SK-N-SH (cell line): ENCODE data around the gene KCNQ2. TPM values are rescaled to one million over a fixed set of nuclear protein-coding genes. Genes with fewer than 3 reads are reported as not detected.

Experiments used
- CTCF ChIA-PET: fragments of 300-600, 350-600 bp; formaldehyde crosslinking; extraction: SDS; loops from one replicate; lab custom pipeline; 2021; lab: Yijun Ruan, JAX
- POLR2A ChIA-PET: fragments of 350-600 bp; sonication (Branson Sonifier 250); formaldehyde crosslinking; extraction: SDS; loops from one replicate; lab custom pipeline; 2020; ENCODE audit warnings: antibody characterized with exemption, inconsistent platforms; lab: Yijun Ruan, JAX
- DNase-seq: peaks from one replicate; pipeline ENCODE4 v3.0.0; 2012
- H2AFZ ChIP-seq: fragments of 200-600 bp; sonication (generic); 2 replicates; pipeline ENCODE4 v1.8.1; 2016; ENCODE audit warnings: antibody characterized with exemption, mild to moderate bottlenecking, low read depth
- H3F3A ChIP-seq: fragments of 200-600 bp; sonication (generic); replicated peaks from 2 replicates; pipeline ENCODE3; 2016; ENCODE audit warnings: antibody characterized with exemption, mild to moderate bottlenecking; ENCODE audit not compliant: insufficient read depth
- H3K27ac ChIP-seq, 2 experiments: fragments of 200-500 bp in 1 of 2; fragments of 200-600 bp in 1 of 2; sonication (Bioruptor generic) in 1 of 2; sonication (generic), shearing (Covaris generic) in 1 of 2; 2 replicates each; pipeline versions ENCODE4 v1.5.1 to v1.6.1; 2014 to 2016; ENCODE audit warnings: low read depth in 2 of 2, inconsistent platforms in 1 of 2, low read length in 1 of 2, mild to moderate bottlenecking in 1 of 2, mixed read lengths in 1 of 2
- H3K27me3 ChIP-seq: fragments of 200-600 bp; sonication (generic), shearing (Covaris generic); 2 replicates; pipeline ENCODE4 v1.6.1; 2016; ENCODE audit warnings: mixed run types; ENCODE audit not compliant: insufficient read depth
- H3K36me3 ChIP-seq, 2 experiments: fragments of 200-500 bp in 1 of 2; fragments of 200-600 bp in 1 of 2; sonication (Bioruptor generic) in 1 of 2; sonication (generic) in 1 of 2; replicated peaks in 1 of 2; 2 replicates each; pipeline versions ENCODE3 to v1.5.1; 2014 to 2016; ENCODE audit warnings: low read length in 1 of 2, mild to moderate bottlenecking in 1 of 2; ENCODE audit not compliant: insufficient read depth in 2 of 2, control insufficient read depth in 1 of 2
- H3K4me1 ChIP-seq, 2 experiments: fragments of 200-500 bp in 1 of 2; fragments of 200-600 bp in 1 of 2; sonication (Bioruptor generic) in 1 of 2; sonication (generic), shearing (Covaris generic) in 1 of 2; 2 replicates each; pipeline versions ENCODE4 v1.5.1 to v1.6.1; 2014 to 2016; ENCODE audit warnings: low read depth in 1 of 2, low read length in 1 of 2, mixed run types in 1 of 2; ENCODE audit not compliant: insufficient read depth in 2 of 2, control insufficient read depth in 1 of 2
- H3K4me2 ChIP-seq: fragments of 200-600 bp; sonication (generic), shearing (Covaris generic); 2 replicates; pipeline ENCODE4 v1.6.1; 2017; ENCODE audit warnings: mixed run types
- H3K4me3 ChIP-seq, 2 experiments: fragments of 200-500 bp in 1 of 2; fragments of 200-600 bp in 1 of 2; sonication (Bioruptor generic) in 1 of 2; sonication (generic), shearing (Covaris generic) in 1 of 2; 2 replicates each; pipeline versions ENCODE4 v1.5.1 to v1.8.1; 2014 to 2016; ENCODE audit warnings: low read depth in 2 of 2, inconsistent platforms in 1 of 2, low read length in 1 of 2, mild to moderate bottlenecking in 1 of 2, mixed read lengths in 1 of 2, moderate library complexity in 1 of 2
- H3K79me2 ChIP-seq: fragments of 200-600 bp; sonication (generic); 2 replicates; pipeline ENCODE4 v1.8.1; 2017; ENCODE audit warnings: mild to moderate bottlenecking; ENCODE audit not compliant: insufficient read depth
- H3K9ac ChIP-seq: fragments of 200-600 bp; sonication (generic); 2 replicates; pipeline ENCODE4 v1.6.1; 2017; ENCODE audit warnings: mixed run types
- H3K9me2 ChIP-seq: fragments of 200-600 bp; sonication (generic); 2 replicates; pipeline ENCODE4 v1.6.1; 2017; ENCODE audit warnings: mixed run types
- H3K9me3 ChIP-seq: fragments of 200-600 bp; sonication (generic); 2 replicates; pipeline ENCODE4 v1.6.1; 2017; ENCODE audit warnings: mixed run types, mild to moderate bottlenecking, moderate library complexity
- H4K20me1 ChIP-seq: fragments of 200-600 bp; sonication (generic); 2 replicates; pipeline ENCODE4 v1.6.1; 2017; ENCODE audit warnings: mild to moderate bottlenecking, mixed run types; ENCODE audit not compliant: insufficient read depth
- CHD2 ChIP-seq: fragments of 150-350 bp; IDR thresholded peaks from 2 replicates; pipeline ENCODE4 v1.6.1; 2018; ENCODE audit warnings: low read length; ENCODE audit not compliant: partially characterized antibody
- CTCF ChIP-seq: fragments of 200-600 bp; sonication (generic); IDR thresholded peaks from 2 replicates; pipeline ENCODE4 v1.6.1; 2017; ENCODE audit warnings: antibody characterized with exemption, mild to moderate bottlenecking, moderate library complexity
- EP300 ChIP-seq, 2 experiments: IDR thresholded peaks; 2 replicates each; pipeline versions ENCODE4 v1.4.0 to v1.6.1; 2012; ENCODE audit warnings: borderline replicate concordance in 1 of 2, low read depth in 1 of 2, low read length in 1 of 2
- FOXJ3 ChIP-seq: sonication (generic); formaldehyde crosslinking; IDR thresholded peaks from 2 replicates; pipeline ENCODE4 v1.5.1; 2020; ENCODE audit warnings: mild to moderate bottlenecking, missing genetic modification reagents
- GATA2 ChIP-seq: sonication (generic); formaldehyde crosslinking; IDR thresholded peaks from 2 replicates; pipeline ENCODE4 v1.5.0; 2020; ENCODE audit warnings: mild to moderate bottlenecking, missing genetic modification reagents
- MAX ChIP-seq: IDR thresholded peaks from 2 replicates; pipeline ENCODE4 v1.4.0; 2012; ENCODE audit warnings: low read depth
- MXI1 ChIP-seq: IDR thresholded peaks from 2 replicates; pipeline ENCODE4 v1.6.1; 2012; ENCODE audit warnings: mild to moderate bottlenecking, low read depth, low read length, improper control_type of control experiment
- NRF1 ChIP-seq: IDR thresholded peaks from 2 replicates; pipeline ENCODE4 v1.6.1; 2012; ENCODE audit warnings: low read depth, mild to moderate bottlenecking, low read length
- RAD21 ChIP-seq: IDR thresholded peaks from 2 replicates; pipeline ENCODE4 v1.6.1; 2012; ENCODE audit warnings: mild to moderate bottlenecking, low read length
- RCOR1 ChIP-seq: fragments of 150-350 bp; IDR thresholded peaks from 2 replicates; pipeline ENCODE4 v1.6.1; 2017; ENCODE audit warnings: antibody characterized with exemption, low read length
- RFX5 ChIP-seq: IDR thresholded peaks from 2 replicates; pipeline ENCODE4 v1.6.1; 2012; ENCODE audit warnings: mild to moderate bottlenecking, improper control_type of control experiment, low read length
- RXRA ChIP-seq: IDR thresholded peaks from 2 replicates; pipeline ENCODE4 v1.4.0; 2012; ENCODE audit warnings: low read depth, mild to moderate bottlenecking, borderline replicate concordance
- SMC3 ChIP-seq: IDR thresholded peaks from 2 replicates; pipeline ENCODE4 v1.6.1; 2012; ENCODE audit warnings: low read depth, low read length, improper control_type of control experiment
- TAF1 ChIP-seq: IDR thresholded peaks from 2 replicates; pipeline ENCODE4 v1.6.1; 2012; ENCODE audit warnings: low read depth, mild to moderate bottlenecking, low read length, moderate library complexity, borderline replicate concordance
- TCF12 ChIP-seq: IDR thresholded peaks from 2 replicates; pipeline ENCODE4 v1.4.0; 2012
- TEAD4 ChIP-seq: IDR thresholded peaks from 2 replicates; pipeline ENCODE4 v1.4.0; 2012; ENCODE audit warnings: mild to moderate bottlenecking, borderline replicate concordance; ENCODE audit not compliant: insufficient read depth
- WGBS: methylation state at CpG from one replicate; pipeline ENCODE4 v1.1.6; 2017; ENCODE audit warnings: low lambda C conversion rate; 5-methylcytosine and 5-hydroxymethylcytosine counted together
- polyA plus RNA-seq, 3 experiments: library from polyadenylated mRNA; depleted of rRNA; stranded (reverse); fragments of >200 nt; gene quantifications; 2 replicates each; pipeline ENCODE4 v1.2.3, GENCODE V29; 2012

The KCNQ2 gene
- polyA plus RNA-seq, 1 of the 3 experiments (the other 2 are of a cell fraction) = 3.9 TPM

GRCh38 chr20:63454731-63455567 lies 17.5 kb downstream of the KCNQ2 start:
- peak overlapping the region in 1 of 2 experiments; percentile 24; a peak in 1 of 4 replicates for H3K4me3 ChIP-seq
- no peaks in the 10 kb centered on the region for H4K20me1 ChIP-seq
- ChIA-PET POLR2A (interaction anchor here (0.9 kb wide), 1 partner anchor 22 kb away, joined by 6 read pairs; no protein-coding TSS in a partner anchor), CTCF (no interaction called here)
- no peak overlapping the region for H3K9ac ChIP-seq
- TF ChIP-seq EP300 (IDR thresholded peaks at IDR 0.05; ENCODE audit: borderline replicate concordance in 1 of 2, low read depth in 1 of 2, low read length in 1 of 2) (peak in 1 of 2 experiments; percentile 62; a peak in 2 of 4 replicates), TAF1 (no peak), RFX5 (peak; percentile 32; the same call in 1 of the 2 replicates), GATA2 (peak; percentile 42; the same call in 1 of the 2 replicates), TCF12 (no peak), RCOR1 (peak; percentile 54; the same call in 1 of the 2 replicates), CHD2 (peak; percentile 81)
- no peaks in the 10 kb centered on the region for H3K9me3 ChIP-seq
- WGBS = 20% methylated on average over 16 of the region's 35 CpGs
- H3K79me2 ChIP-seq = no peaks in the 10 kb centered on the region
- H3K4me2 ChIP-seq = no peak overlapping the region
- no peak overlapping the region for H2AFZ ChIP-seq
- H3K27me3 ChIP-seq = no peaks in the 10 kb centered on the region; the same call in 1 of the 2 replicates
- no peaks in the 10 kb centered on the region for H3F3A ChIP-seq
- H3K27ac ChIP-seq = peak overlapping the region in 1 of 2 experiments; percentile 99; a peak in 2 of 4 replicates
- DNase-seq = peak; percentile 83
- no peaks in the 10 kb centered on the region for H3K36me3 ChIP-seq
- no peaks in the 10 kb centered on the region for H3K9me2 ChIP-seq
- peaks cover 9 to 95% of the 10 kb centered on the region in 2 experiments; a peak in 2 of 4 replicates for H3K4me1 ChIP-seq

- Histone ChIP-seq H3K4me3 (peak overlapping the region in 1 of 2 experiments; percentile 14; a peak in 1 of 4 replicates), H3K79me2 (no peaks in the 10 kb centered on the region), H4K20me1 (no peaks in the 10 kb centered on the region), H3K9me2 (no peaks in the 10 kb centered on the region), H3K27me3 (no peaks in the 10 kb centered on the region; the same call in 1 of the 2 replicates), H3K27ac (peak overlapping the region in 1 of 2 experiments; percentile 99; a peak in 2 of 4 replicates), H3F3A (no peaks in the 10 kb centered on the region), H3K36me3 (no peaks in the 10 kb centered on the region), H3K9me3 (no peaks in the 10 kb centered on the region), H3K4me1 (peaks cover 9 to 82% of the 10 kb centered on the region in 2 experiments; a peak in 2 of 4 replicates), H3K4me2 (0 out of 2 replicates have a peak overlapping the region, but pooled peaks have one; percentile 78), H2AFZ (no peak overlapping the region), H3K9ac (no peak overlapping the region)
- TF ChIP-seq MAX (no peak), NRF1 (no peak), TEAD4 (no peak), CTCF (peak; percentile 44), RAD21 (peak; percentile 34), RCOR1 (peak; percentile 4; the same call in 1 of the 2 replicates), MXI1 (0 out of 2 replicates have a peak, but pooled peaks have one; percentile 48), SMC3 (peak; percentile 2; the same call in 1 of the 2 replicates), RXRA (no peak), FOXJ3 (CRISPR knock-in tag) (no peak)
- CTCF ChIA-PET = interaction anchor here (0.9 to 2.0 kb wide), 5 partner anchors 14 to 143 kb away, joined by 3 to 8 read pairs (median 3); no protein-coding TSS in a partner anchor
- 12% methylated on average over 12 of the region's 46 CpGs for WGBS
- POLR2A ChIA-PET = interaction anchor here (1.4 to 1.6 kb wide), 2 partner anchors 32 to 68 kb away, joined by 6 read pairs; partner anchors contain the start of gene PPDPF
- DNase-seq = peak; percentile 90
Observed at GRCh38 chr20:63452821-63453523, 19.5 kb downstream of the KCNQ2 start.
